GM18517 (cell line): ENCODE measurements around the gene LHPP.

ENCODE experiments used
- ATAC-seq: cut with Tn5 transposase; IDR thresholded peaks from one replicate; pipeline ENCODE4 v1.9.1; 2021; ENCODE audit warnings: mild to moderate bottlenecking, moderate library complexity; ENCODE audit not compliant: unreplicated experiment

The LHPP gene

GRCh38 chr10:124618470-124619073 is 156.9 kb downstream of the LHPP start:
- ATAC-seq, result no peak

GRCh38 chr10:124619195-124619594 is 157.6 kb downstream of the LHPP start:
- peak; percentile 25 for ATAC-seq

GRCh38 chr10:124619802-124620490 is 158.3 kb downstream of the LHPP start:
- peak; percentile 73 for ATAC-seq

- ATAC-seq, result no peak
Observed at GRCh38 chr10:124621637-124622036, 160.0 kb downstream of the LHPP start.

- no peak for ATAC-seq
Observed at GRCh38 chr10:124622158-124622557, 160.5 kb downstream of the LHPP start.

- no peak for ATAC-seq
Observed at GRCh38 chr10:124622866-124623536, 161.4 kb downstream of the LHPP start.

- no peak for ATAC-seq
Observed at GRCh38 chr10:124624006-124624405, 162.4 kb downstream of the LHPP start.

- ATAC-seq, result no peak
Observed at GRCh38 chr10:124624466-124624865, 162.8 kb downstream of the LHPP start.

GRCh38 chr10:124624895-124625294 is 163.3 kb downstream of the LHPP start:
- no peak for ATAC-seq

GRCh38 chr10:124625831-124626238 is 164.2 kb downstream of the LHPP start:
- no peak for ATAC-seq

- ATAC-seq, result peak; percentile 83
Observed at GRCh38 chr10:124626759-124627380, 165.2 kb downstream of the LHPP start.

GRCh38 chr10:124627866-124628675 is 166.4 kb downstream of the LHPP start:
- no peak for ATAC-seq

- ATAC-seq, result no peak
Observed at GRCh38 chr10:124628676-124629021, 167.0 kb downstream of the LHPP start.

- ATAC-seq, result no peak
Observed at GRCh38 chr10:124629415-124629814, 167.8 kb downstream of the LHPP start.

GRCh38 chr10:124629842-124630241 is 168.2 kb downstream of the LHPP start:
- no peak for ATAC-seq

GRCh38 chr10:124630551-124630950 is 168.9 kb downstream of the LHPP start:
- ATAC-seq, result no peak

- ATAC-seq, result no peak
Observed at GRCh38 chr10:124632064-124632531, 170.5 kb downstream of the LHPP start.

GRCh38 chr10:124632566-124632965 is 170.9 kb downstream of the LHPP start:
- ATAC-seq, result no peak

- ATAC-seq, result no peak
Observed at GRCh38 chr10:124636271-124636995, 174.8 kb downstream of the LHPP start.

GRCh38 chr10:124637091-124637700 is 175.6 kb downstream of the LHPP start:
- ATAC-seq, result no peak
